NCI-H774 (cell line): ENCODE data around the gene RAMAC.
"Not testable (repeated sequence)": the region's sequence is repeated elsewhere in the genome, so short reads cannot be mapped to it uniquely, and the experiment has no call there.

ENCODE experiments used
- DNase-seq: peaks from one replicate; lab custom pipeline; 2025; lab: John Stamatoyannopoulos, UW

Gene RAMAC

DNA sequence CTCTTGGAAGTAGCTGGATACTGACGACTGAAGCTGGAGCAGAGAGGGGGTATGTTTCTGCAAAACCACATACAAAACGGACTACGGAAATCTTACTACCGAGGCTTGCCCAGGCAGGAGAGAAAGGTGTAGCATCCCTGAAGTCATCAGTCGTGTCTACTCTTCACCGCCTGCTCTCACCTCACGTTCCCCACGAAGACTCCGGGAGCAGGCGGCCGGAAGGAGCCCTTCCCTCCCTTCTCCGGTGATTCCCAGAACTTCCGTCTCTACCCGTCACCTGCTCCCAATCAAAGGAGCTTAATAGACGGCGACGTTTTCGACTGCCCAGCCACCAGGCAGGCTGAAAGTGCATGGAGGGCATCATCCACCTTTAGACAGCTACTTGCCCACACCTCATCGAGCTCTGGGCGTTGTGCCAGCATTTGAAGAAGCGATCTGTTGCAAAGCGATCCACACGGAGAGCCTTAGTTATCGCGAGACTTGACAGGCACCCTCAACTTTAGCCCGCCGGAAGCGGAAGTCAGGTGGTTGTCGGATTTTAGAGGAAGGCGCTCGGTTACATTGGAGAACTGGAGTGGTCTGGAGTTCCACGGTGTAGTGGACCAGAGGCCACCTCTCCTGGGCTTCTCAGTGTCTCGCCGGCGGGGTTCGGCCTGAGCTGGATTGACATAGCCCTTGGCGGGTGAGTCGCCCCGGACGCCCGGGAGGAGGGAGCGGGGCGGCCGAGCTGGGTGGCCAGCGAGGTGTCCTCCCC is at the start of gene RAMAC:
Gene RAMAC (plus strand): TSS at position 523 of the 754 bp plus-strand sequence. CDS start 2,809 bp downstream, outside the sequence.
- DNase-seq: peak; percentile 92

DNA sequence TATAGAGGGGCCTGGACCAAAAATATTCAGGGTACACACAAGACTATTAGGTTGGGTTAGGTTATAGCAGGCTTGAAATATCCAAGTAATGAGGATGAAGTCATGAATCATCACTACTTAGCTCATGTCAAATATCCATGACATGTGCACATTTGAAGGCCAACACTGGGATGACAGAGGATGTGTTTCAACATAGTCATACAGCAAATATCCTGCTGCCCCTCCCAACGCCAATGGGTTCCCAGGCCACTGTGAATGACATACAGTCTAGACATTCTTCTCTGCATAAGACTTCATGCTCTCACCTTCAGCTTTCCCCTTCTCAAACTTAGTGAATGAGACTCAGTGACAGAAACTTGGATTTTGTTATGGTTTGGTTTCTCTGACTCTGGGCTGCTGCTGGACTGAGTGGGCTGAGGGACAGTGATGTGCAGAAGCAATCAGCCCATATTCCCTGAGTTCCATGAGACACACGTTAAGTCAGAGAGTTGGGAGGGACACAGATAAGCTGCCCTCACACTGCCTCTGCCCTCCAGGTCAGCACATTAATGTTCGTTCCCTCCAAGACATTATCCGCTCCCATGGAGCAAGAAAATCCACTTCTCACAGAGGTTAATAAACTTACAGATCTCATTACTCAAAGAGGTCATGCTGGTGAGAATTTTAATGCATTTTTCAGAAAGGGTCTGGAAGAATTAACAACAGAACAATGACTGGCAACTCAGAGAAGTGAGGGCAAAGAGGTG is 48.9 kb upstream of the RAMAC start:
- DNase-seq: no peak

DNA sequence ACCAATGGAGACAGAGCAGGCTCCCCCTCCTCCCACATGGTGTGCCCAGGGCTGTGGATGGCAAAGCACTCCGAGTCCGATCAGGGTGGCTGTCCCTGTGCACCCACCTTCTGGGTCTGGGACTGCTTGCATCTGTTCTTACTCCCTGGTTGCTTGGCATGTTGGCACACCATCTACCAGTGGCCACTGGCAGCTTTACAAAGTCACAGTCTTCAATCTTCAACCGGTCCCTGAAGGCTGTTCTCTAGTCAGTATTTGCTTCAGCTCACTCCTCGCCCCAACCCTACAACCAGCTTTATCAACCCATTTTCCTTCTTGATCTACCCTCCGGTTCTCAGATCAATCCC is 48.3 kb upstream of the RAMAC start:
- no peak for DNase-seq

DNA sequence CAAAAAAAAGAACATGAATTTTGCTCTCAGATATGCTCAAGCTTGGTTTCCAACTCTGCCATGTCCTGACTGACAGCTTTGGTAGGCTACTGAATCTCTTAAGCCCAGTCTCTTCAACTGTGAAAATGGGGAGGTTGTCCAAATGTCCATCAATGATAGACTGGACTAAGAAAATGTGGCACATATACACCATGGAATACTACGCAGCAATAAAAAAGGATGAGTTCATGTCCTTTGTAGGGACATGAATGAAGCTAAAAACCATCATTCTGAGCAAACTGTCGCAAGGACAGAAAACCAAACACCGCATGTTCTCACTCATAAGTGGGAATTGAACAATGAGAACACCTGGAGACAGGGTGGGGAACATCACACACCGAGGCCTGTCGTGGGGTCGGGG is 46.3 kb upstream of the RAMAC start:
- DNase-seq: not testable (repeated sequence)

DNA sequence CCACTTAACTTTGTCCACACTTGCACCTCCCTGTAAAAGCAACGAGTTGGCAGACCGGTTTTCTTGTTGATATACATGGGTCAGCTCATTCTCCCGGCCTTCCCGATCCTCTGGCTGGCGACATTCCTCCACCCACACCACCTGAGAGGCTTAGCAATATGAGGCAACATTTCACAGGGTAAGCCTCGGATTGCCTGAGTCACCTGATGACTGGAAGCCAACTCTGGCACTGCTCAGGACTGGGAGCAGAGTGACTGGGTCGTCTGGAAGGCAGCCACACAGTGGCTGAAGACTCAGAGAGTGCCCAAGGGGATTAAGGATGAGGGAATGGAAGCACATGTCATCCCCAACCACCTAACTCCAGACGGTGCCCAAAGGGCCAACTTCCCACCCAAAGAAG is 43.3 kb upstream of the RAMAC start:
- no peak for DNase-seq

DNA sequence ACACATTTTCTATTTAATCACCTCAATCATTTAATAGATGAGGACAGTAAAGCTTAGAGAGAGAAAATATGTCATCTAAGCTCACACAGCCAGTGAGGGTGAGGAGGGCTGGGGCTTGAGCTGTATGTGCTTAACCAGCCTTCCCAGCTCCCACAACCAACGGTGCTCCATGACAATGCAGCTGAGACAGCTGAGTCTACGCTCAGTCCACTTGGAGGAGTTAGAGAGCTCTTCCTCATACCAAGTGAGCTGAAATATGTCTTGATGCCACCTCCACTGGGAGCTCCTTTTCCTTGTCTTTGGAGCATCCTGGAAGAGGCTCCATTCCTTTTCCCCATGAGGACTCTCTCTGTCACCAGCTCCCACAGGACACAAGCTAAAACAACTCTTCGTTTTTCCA is 42.8 kb upstream of the RAMAC start:
- no peak for DNase-seq

DNA sequence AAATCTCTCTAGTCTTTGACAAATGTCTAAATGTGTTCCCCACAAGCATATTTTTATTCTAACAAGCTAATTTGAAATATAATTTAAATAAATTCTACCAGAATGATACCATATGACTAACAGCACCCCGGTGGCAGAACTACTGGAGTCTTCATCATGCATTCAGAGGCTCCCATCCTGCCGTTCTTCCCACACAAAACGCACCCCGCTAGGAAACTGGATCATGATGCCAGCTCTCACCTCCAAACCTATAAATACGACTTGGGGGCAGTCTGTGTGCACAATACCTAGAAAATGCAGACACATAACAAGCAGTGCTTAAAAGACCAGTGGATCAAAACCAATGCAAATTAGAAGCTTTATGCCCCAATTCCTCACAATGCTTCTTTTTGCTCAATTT is 42.0 kb upstream of the RAMAC start:
- DNase-seq: no peak

DNA sequence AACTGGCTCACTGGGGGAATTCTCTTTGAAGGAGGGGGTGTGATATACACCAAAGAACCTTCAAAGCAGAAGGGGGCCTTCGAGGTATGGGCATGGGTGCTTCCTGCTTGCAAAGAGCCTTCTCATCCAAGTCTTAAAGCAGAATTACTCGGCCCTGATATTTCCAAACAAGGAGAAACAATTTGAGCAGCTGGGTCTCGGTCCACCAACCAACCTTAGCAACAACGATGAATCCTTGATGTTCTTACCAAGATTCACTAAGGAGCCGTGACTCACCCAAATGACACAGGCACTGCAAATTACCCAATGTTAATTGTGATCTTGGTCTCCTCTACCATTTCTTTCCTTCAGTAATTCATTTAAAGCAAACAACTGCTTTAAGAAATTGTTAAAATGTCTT is 41.2 kb upstream of the RAMAC start:
- DNase-seq: no peak

DNA sequence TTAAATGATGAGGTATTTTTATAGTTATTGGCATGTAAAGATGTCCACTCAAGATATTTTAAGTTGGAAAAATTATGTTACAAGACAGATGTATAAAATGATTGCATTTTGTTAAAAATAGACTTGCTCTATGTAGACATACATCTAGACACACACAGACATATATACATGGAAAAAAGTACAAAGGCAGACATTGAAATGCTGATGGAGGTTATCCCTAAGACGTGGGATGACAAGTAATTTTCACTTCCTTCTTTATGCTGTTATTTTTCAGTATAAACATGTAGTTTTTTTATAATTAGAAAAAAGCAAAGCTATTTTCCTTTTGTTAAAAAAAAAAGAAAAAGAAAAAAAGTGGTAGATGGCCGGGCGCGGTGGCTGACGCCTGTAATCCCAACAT is 40.7 kb upstream of the RAMAC start:
- DNase-seq: no peak

DNA sequence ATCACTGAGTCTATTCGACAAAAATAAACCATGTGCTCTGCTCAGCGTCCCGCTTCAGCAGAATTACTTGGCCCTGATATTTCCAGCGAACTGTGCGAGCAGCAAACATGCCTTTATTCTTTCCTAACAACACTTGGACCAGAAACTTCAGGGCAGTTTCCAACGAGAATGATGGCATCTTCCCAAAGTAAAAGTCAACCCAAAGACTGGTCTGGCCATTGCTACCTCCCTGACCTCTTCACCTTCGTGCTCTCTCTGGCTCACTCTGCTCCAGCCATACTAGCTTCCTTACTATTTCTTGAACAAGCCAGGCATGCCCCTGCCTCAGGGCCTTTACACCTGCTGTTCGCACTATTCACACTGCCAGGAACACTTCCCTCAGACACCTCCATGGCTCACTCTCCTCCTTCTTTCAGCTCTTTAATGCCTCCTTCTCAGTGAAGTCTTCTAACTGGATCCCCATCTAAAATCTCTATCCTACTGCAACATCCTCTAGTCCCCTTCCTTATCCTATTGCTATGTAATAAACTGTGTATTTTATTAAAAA is 39.8 kb upstream of the RAMAC start:
- no peak for DNase-seq

DNA sequence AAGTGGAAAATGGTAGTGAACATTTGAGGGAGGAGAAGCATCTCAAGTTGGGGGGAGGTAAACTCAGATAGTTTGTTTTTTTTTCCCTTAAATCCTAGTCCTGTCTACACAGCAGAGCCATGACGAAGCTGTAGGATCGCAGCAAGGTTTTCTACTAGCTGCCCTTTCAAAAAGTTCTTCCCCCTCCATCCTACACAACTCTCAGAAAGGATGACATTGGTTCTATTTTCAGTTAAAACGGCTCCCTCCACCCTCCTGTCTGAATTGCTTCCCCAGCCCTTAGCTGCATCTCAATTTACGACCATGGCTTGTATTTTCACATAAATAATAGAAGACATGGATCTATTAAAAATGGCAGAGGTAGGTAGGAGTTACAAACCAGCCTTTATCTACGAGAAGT is 35.7 kb upstream of the RAMAC start:
- DNase-seq: no peak

DNA sequence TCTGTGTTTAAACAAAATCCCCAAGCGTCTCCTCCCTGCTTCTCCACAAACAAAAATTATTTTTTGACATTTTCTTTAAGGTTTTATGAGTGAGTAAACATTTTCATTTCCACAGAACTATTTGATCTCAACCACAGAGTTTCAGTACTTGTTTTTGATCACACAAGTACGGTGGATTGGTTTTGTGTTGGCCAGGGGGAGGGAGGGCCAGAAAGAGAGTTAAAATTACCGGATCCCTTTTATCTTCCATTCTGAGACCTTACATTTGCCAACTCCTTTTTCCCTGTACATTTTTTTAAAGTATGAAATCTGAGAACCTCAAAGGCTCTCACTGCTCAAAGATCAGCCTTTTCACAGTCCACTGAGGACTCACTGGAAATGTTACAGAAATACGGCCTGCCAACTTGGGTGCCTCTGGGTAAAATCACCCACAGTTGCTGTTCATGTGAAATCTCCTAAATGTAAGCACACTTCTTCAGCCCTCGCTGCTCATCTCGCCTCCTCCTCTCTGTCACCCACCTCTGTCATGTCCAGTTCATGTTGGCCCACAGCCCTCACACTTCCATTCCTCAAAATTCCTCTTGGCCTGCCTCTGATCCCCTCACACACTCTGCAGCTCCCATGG is 35.2 kb upstream of the RAMAC start:
- DNase-seq: no peak

DNA sequence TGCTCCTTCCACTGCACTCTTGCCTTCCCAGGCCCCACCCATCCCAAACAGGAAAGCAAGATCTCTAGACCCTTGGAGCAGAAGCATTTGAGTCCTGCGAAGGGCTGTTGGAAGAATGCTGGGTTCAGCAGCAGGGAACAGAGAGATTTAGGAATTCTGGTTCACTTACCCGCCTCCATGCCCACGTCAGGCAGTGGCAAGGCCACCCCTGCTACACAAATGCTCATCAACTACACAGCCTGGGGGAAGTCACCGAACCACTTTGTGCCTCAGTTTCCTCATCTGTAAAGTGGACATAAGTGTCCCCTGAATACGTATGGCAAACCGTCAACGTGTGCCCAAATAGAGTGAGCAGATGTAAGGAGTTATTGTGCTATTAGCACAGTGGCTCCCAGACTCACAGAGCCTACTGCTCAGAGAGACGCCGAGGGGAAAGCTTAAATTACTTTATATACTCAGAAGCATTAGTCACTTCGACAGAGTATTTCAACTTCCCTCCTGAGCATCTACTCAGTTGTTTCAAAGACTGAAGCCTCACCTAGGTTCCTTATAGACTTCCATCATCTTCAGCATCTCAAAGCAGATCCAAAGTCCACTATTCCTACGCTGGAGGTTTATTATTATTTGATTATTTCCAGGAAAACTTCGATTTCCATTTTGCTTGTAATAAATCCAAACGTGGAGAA is 34.4 kb upstream of the RAMAC start:
- no peak for DNase-seq

DNA sequence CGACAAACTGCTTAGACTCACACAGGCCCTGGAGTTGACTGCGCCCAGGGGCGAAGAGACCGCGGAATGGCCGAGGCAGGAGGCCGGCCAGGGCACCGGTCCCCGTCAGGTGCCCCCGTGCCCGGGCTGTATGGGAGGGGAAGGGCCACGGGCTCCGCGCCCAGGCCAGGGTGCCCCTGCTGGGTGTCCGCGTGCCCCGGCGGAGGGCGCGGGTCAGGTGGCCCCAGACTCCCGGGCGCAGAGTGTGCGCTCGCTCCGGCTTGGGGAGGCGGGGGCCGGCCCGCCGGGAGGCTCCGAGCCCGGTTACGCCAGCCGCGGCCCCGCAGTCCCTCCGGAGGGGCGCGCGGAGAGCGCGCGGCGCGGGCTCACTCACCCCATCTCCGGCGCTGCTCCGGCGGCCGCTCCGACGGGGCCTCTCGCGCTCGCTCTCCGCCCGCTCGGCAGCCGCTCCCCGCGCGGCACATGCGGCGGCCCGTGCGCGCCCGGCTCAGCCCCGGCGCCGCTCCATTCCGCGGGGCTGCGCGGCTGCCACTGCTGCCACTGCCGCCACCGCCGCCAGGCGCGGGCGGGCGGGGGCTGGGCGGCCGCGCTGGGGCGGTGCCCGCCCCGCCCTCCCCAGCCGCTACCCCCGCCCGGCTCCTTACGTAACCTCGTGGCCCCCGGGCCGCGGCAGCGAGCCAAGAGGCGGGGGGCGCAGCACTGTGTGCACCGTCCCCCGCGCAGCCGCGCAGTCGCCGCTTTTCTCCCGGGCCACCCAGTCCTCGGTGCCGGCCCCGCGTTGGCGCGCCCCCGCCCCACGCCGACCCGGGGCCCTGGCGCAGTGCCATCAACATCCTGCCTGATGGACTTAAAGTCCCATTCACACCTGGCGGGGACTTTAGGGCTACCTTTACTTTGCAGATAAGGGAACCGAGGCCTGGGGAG is 33.6 kb upstream of the RAMAC start, which contains the start of gene HOMER2:
Gene HOMER2 (minus strand): TSS at position 563 of the 924 bp plus-strand sequence. CDS start 185 bp downstream, at position 378.
- no peak for DNase-seq

DNA sequence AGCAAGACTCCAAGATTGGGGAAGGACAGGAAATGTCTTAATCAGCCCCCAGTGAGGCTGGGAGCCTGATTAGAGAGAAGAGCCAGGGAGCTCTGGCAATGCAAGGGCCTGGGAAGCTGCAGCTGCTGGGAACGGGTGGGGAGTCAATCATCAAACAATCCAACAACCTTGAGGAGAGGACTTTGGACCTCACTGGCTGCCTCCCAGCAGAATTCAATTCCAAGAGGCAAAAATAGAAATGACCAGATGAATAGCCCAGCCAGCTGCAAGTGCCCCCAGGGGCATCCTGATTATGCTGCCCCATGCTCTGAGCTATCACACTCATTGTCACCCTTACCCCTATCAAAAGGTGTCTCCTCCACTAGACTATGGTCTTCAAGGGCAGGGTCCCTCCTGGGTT is 27.4 kb upstream of the RAMAC start:
- DNase-seq: no peak

DNA sequence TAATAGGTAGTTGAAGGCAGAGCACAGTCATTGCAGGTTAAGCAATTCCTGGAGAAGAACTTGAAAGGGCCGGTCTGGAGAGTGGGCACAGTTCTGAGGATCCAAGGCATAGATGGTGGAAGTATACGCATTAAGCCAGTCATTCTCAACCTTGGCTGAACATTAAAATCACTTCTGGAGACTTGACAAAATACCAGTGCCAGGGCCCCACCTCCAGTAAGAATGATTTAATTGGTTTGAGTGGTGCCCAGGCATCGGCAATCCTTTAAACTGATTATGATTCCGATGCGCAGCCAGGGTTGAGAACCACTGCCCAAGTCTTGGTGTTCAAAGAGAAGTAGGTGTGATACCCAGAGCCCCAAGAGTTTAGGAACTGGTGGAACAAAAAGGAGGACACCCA is 26.6 kb upstream of the RAMAC start:
- no peak for DNase-seq

DNA sequence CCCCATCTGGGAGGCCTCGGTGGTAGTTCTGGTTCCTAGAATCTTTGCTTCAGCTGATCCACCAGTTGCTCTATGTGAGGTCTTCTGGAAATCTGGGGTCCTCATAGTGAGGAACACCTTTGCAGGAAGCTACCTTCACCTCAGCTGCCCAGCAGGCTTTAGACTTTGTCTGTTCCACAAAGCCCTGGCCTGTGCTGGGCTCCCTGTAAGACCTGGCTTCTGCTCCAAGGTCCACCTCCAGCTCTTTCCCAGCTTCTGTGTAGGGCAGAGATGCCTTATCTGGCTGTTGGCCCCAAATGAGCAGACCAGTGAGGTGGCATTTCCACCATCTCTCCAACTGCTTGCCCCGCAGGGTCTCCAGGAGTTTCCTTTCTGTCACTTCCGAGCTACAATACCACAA is 25.2 kb upstream of the RAMAC start:
- no peak for DNase-seq

DNA sequence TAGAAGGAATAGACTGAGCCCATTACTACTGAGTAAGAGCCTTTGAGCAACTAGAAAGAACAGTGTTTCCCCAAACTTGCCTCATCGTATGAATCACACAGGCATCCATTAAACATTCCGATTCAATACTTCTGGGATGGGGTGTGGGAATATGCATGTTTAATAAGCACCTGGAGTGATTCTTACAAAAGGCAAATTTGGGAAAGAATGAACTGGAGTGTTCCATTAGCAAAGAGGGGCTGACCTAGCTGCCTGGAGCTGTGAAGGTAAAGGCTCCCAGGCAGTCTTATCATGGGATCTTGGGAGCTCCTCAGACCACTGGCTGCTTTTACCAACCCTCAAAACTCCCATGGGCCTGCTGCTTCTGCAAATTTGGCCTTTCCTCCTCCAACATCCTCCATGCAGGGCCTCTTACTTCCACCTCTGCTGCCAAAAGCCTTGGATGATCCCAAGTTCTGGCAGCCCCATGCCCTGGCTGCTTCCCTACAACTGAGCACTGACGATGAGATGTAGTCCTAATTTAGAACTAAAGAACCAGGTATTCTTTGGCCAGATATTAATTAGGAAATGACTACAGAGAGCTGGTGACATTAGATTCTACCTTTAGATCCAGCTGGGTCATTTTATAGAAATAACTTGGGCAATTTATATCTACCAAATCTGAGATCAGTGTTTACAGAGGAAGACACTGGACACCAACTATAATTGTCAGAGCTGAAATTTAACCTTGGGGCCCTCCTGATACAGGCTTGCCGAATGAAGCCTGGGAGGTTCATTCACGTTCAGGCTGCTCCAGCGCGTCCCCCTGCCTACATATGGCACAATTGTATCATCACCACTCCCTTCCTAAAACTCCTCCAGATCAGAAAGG is 22.3 kb upstream of the RAMAC start:
- no peak for DNase-seq

DNA sequence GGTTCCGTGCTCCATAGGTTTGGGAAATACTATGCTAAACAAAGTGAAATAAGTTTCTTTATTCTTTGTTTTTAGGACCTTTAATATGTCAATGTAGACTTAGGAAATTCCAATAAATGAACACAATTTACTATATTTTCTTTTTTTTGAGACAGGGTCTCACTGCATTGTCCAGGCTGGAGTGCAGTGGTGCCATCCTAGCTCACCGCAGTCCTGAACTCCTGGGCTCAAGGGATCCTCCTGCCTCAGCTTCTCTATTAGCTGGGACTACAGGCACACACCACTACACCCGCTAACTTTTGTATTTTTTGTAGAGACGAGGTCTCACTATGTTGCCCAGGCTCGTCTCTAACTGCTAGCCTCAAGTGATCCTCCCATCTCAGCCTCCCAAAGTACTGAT is 21.1 kb upstream of the RAMAC start:
- no peak for DNase-seq

DNA sequence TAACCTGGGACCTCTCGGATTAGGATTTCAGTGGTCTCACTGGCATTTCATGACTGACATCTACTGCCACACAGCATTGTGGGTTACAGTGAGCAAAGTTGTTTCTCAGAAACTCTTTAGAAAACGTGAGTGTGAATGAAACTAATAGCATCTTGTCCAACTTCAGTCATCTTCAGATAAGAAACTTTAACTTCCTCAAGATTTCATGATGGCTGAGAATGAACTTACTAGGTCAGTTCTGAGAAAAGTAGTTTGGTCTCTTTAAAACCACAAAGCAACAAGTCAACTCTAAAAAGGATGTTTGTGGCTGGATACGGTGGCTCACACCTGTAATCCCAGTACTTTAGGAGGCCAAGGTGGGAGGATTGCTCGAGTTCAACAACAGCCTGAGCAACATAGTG is 19.3 kb upstream of the RAMAC start:
- no peak for DNase-seq
